ENCODE measurements around the gene CAPZB. TPM values are rescaled to one million over a fixed set of nuclear protein-coding genes. Genes with fewer than 3 reads are reported as not detected.

CAPZB gene
- total RNA-seq, 2 donors from 2014 or later, result 291 to 399 TPM

DNA sequence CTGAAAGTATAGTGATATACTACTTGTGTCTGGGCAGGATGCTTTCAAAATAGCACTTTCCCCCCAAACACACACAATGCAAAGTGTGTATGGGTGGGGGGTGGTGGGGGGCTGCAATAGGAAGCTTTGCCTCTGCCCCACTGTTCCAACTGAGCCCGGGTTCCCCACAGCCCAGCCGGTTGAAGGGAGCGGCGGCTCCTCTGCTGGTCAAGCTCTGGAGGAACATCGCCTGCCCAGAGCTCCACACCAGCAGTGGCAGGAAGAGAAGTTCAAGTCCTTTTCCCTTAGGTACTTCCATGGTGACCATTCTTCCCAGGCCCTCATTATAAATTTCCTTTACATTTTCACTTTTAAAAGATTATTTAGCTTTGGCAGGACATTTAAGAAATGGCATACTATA, 74.9 kb downstream of the CAPZB start:
- Mint-ChIP-seq H3K36me3 (ENCODE audit: low read depth) (peaks cover 66% of the 10 kb centered on the region), H3K27me3 (no peaks in the 10 kb centered on the region), H3K9me3 (no peaks in the 10 kb centered on the region), H3K4me3 (no peak overlapping the region), H3K4me1 (peaks cover 39% of the 10 kb centered on the region), H3K27ac (peak overlapping the region; percentile 82)
- ATAC-seq (replicated peaks), result no peak

GRCh38 chr1:19409477-19410341, 75.6 kb downstream of the CAPZB start:
- Mint-ChIP-seq H3K27me3 (no peaks in the 10 kb centered on the region), H3K4me1 (peaks cover 40% of the 10 kb centered on the region), H3K36me3 (ENCODE audit: low read depth) (peaks cover 66% of the 10 kb centered on the region), H3K9me3 (no peaks in the 10 kb centered on the region), H3K27ac (peak overlapping the region; percentile 12), H3K4me3 (no peak overlapping the region)
- no peak for ATAC-seq (replicated peaks)

DNA sequence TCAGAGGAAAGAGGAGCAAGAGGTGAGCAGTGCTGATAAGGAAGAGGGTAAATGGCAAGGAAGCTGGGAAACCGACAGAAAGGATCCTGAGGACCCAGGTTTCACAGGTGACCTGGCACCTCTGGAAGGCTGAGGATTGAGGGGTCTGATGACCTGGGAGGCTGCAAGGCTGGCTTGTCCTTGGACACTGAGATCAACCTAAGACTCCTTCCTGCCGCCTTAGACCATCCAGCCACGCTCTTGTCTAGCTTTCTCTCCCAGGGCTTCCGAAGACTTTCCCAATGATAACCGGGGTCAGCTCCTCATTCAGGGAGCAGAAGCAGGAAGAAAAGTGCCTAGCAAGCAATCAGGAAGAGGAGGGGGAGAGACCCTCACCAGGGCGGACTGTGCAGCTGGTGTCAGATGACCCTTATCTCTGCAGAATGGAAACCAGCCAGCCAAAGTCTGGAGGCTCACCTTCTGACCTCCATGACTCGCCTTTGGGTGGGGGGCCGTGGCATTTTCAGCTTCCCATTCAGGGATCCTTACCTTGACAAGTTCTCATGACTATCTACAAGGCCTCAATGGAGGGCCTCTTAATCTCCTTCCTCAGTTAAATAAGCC, 77.7 kb downstream of the CAPZB start:
- Mint-ChIP-seq H3K4me1 (peaks cover 47% of the 10 kb centered on the region), H3K27me3 (no peaks in the 10 kb centered on the region), H3K9me3 (no peaks in the 10 kb centered on the region), H3K4me3 (no peak overlapping the region), H3K27ac (peak overlapping the region; percentile 73), H3K36me3 (ENCODE audit: low read depth) (peaks cover 64% of the 10 kb centered on the region)
- ATAC-seq (replicated peaks), result no peak

DNA sequence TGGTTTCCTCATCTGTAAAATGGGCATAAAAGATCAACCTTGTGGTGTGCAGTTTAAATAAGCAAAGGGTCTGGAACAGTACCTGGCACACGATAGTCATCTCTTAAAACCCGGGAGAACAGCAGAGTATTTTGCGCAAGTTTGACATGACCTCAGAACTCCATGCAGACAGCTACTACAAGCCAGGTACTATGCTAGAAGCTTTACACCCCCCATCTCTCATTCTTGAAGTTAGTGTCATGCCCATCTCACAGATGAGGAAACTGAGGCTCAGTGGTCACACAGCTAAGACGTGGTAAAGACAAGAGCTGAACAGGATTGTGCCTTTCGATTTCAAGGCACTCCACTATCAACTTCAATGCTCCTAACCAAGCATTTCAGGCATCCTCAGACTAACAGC, 78.7 kb downstream of the CAPZB start:
- no peak for ATAC-seq (replicated peaks)
- H3K27ac Mint-ChIP-seq, result peak overlapping the region; percentile 73
- peaks cover 46% of the 10 kb centered on the region for H3K4me1 Mint-ChIP-seq
- no peak overlapping the region for H3K4me3 Mint-ChIP-seq
- no peaks in the 10 kb centered on the region for H3K27me3 Mint-ChIP-seq
- no peaks in the 10 kb centered on the region for H3K9me3 Mint-ChIP-seq
- H3K36me3 Mint-ChIP-seq (ENCODE audit: low read depth), result peaks cover 58% of the 10 kb centered on the region

- H3K4me3 Mint-ChIP-seq, result no peak overlapping the region
- H3K27me3 Mint-ChIP-seq, result no peaks in the 10 kb centered on the region
- no peak for ATAC-seq (replicated peaks)
- H3K9me3 Mint-ChIP-seq, result no peaks in the 10 kb centered on the region
- H3K4me1 Mint-ChIP-seq, result peaks cover 42% of the 10 kb centered on the region
- peak overlapping the region; percentile 73 for H3K27ac Mint-ChIP-seq
- peaks cover 56% of the 10 kb centered on the region for H3K36me3 Mint-ChIP-seq (ENCODE audit: low read depth)
Measured at GRCh38 chr1:19405761-19406487, 79.4 kb downstream of the CAPZB start.

DNA sequence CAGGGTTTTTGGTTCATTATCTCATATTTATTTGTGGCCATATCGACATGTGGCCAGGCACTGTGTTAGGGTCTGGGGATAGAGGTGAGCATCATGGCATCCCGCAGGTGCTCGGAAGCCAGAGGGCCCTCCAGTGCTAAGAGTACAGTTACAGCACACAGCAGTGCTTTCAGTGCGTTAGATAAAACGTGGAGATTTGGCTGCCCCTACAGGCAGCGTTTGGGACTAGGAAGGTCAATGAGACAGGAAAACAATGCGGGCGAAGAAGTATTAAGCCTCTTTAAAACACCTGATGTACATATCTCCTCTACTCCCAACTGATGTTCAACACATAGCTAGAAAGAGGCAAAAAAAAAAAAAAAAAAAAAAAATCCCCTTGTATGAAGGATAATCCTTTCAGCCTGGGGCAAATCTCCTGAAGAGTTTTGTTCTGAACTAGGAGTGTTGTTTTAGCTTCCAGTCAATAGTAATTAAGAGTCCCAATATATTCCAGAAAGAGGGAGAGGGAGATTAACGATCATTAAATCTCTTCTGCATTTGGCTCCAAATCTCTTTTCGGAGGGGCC, 80.1 kb downstream of the CAPZB start:
- ATAC-seq (replicated peaks), result no peak
- H3K27ac Mint-ChIP-seq, result peak overlapping the region; percentile 68
- H3K9me3 Mint-ChIP-seq, result no peaks in the 10 kb centered on the region
- peaks cover 44% of the 10 kb centered on the region for H3K4me1 Mint-ChIP-seq
- no peaks in the 10 kb centered on the region for H3K27me3 Mint-ChIP-seq
- H3K36me3 Mint-ChIP-seq (ENCODE audit: low read depth), result peaks cover 58% of the 10 kb centered on the region
- H3K4me3 Mint-ChIP-seq, result no peak overlapping the region

DNA sequence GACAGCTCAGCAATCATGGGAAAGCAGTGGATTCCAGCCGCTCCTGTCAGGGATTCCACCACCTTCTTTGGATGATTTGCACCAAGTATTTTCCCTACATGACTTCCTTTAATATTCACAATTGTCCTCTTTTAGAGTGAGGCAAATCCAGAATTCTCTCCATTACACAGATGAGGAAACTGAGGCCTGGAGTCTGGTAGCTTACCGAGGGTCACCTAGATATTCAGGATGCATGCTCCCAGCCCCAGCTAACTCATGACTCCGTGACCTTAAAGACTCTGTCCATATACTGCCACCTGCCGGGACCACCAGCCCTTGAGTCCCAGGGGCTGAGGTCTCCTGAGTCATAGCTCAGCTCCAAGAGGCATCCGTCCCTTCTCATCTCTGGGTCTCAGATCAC, 80.6 kb downstream of the CAPZB start:
- no peak for ATAC-seq (replicated peaks)
- Mint-ChIP-seq H3K4me3 (no peak overlapping the region), H3K27me3 (no peaks in the 10 kb centered on the region), H3K4me1 (peaks cover 46% of the 10 kb centered on the region), H3K36me3 (ENCODE audit: low read depth) (peaks cover 56% of the 10 kb centered on the region), H3K27ac (peak overlapping the region; percentile 68), H3K9me3 (no peaks in the 10 kb centered on the region)

DNA sequence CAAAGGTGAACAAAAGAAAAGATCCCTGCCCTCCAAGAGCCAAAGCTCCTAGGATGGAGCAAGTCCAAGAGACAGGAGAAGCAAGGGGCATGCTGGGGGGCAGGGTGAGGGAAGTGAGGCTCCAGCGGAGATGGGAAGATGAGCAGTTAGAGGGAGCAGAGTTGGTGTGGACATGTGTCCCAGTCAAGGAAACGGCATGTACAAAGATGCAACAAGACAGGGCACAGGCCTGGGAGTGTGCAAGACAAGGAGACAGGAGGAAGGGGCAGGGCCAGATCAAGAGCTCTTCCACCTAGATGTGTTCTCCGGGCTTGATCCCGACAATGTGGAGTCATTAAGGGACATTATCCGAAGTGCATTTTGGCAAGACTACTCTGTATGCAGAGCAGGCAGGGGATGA, 82.1 kb downstream of the CAPZB start:
- H3K27me3 Mint-ChIP-seq, result no peaks in the 10 kb centered on the region
- peaks cover 57% of the 10 kb centered on the region for H3K36me3 Mint-ChIP-seq (ENCODE audit: low read depth)
- H3K4me1 Mint-ChIP-seq, result peaks cover 55% of the 10 kb centered on the region
- ATAC-seq (replicated peaks), result no peak
- peak overlapping the region; percentile 85 for H3K27ac Mint-ChIP-seq
- H3K4me3 Mint-ChIP-seq, result no peak overlapping the region
- no peaks in the 10 kb centered on the region for H3K9me3 Mint-ChIP-seq

DNA sequence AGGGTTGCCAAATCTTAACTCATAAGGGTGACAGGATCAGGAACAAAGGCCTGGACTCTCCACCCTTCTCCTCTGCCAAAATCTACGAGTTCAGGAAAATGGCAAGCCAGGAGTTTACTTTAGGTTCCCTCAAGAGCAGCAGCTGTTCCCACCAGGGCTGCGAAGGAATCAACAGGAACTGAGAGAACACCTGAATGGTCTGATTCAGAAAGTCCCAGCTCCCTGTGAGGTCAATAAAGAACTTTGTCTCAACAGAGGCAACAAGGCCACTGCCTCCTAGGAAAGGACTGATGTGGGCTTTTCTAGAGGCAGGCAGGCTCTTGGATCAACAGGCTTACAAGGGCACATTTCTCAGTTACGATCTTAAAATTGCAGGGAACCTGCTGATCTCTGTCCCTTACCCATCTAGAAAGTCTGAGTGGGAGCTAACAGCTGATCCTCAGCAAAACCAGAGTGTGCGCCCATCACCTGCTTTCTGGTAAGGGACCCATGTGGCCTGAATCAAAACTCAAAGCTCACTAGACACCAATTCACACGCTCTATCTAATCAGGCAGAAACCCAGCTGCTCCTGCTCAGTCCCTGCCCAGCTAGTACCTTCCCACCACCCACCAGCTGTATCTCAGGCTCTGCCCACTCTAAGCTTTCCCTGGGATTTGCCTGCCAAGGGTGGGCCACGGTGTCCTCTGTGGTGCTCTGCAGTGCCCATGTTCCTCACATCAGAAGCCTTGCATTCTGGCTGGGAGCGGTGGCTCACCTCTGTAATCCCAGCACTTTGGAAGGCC, 83.1 kb downstream of the CAPZB start:
- ATAC-seq (replicated peaks), result no peak
- H3K36me3 Mint-ChIP-seq (ENCODE audit: low read depth), result peaks cover 66% of the 10 kb centered on the region
- no peak overlapping the region for H3K4me3 Mint-ChIP-seq
- H3K27me3 Mint-ChIP-seq, result no peaks in the 10 kb centered on the region
- H3K27ac Mint-ChIP-seq, result peak overlapping the region; percentile 85
- peaks cover 53% of the 10 kb centered on the region for H3K4me1 Mint-ChIP-seq
- H3K9me3 Mint-ChIP-seq, result no peaks in the 10 kb centered on the region

- Mint-ChIP-seq H3K27ac (peak overlapping the region; percentile 85), H3K27me3 (no peaks in the 10 kb centered on the region), H3K4me1 (peaks cover 46% of the 10 kb centered on the region), H3K9me3 (no peaks in the 10 kb centered on the region), H3K36me3 (ENCODE audit: low read depth) (peaks cover 71% of the 10 kb centered on the region), H3K4me3 (no peak overlapping the region)
- ATAC-seq (replicated peaks), result no peak
Measured at GRCh38 chr1:19401535-19401889, 83.8 kb downstream of the CAPZB start.

DNA sequence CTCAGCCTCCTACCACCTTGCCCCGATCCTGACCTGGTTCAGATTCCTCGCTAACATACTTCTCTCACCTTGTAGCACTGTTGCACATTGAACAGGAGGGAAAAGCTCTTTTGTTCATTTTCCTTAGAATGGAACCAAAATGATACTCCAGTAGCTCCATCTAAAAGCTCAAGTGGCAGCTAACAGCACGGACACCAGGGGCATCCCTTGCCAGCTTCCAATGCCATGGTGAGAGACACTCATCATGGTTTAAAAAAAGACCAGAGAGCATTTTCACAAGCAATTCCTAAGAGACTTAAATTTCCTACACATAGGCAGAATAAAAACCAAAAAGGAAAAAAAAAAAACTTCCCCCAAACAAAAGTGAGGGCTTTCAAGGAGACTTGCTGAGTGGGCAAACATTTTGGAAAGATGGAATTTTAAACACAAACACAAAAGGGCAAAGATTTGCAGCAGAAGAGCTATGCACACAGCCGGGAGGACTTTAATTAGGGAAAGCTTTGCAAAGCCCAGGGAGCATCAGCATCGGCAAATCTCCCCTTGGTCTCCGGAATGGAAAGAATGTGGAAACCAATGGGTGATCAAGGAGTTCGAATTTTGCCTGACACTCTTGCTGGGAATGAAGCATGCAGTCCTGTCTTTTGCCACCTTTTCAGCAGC, 84.3 kb downstream of the CAPZB start:
- Mint-ChIP-seq H3K9me3 (no peaks in the 10 kb centered on the region), H3K4me1 (peaks cover 45% of the 10 kb centered on the region), H3K36me3 (ENCODE audit: low read depth) (peaks cover 71% of the 10 kb centered on the region), H3K27ac (peak overlapping the region; percentile 92), H3K27me3 (no peaks in the 10 kb centered on the region), H3K4me3 (peak overlapping the region; percentile 3)
- ATAC-seq (replicated peaks), result no peak

- H3K4me3 Mint-ChIP-seq, result peak overlapping the region; percentile 38
- no peak for ATAC-seq (replicated peaks)
- H3K4me1 Mint-ChIP-seq, result peaks cover 49% of the 10 kb centered on the region
- no peaks in the 10 kb centered on the region for H3K9me3 Mint-ChIP-seq
- H3K27ac Mint-ChIP-seq, result peak overlapping the region; percentile 92
- no peaks in the 10 kb centered on the region for H3K27me3 Mint-ChIP-seq
- H3K36me3 Mint-ChIP-seq (ENCODE audit: low read depth), result peaks cover 72% of the 10 kb centered on the region
Measured at GRCh38 chr1:19400192-19400611, 85.1 kb downstream of the CAPZB start.

DNA sequence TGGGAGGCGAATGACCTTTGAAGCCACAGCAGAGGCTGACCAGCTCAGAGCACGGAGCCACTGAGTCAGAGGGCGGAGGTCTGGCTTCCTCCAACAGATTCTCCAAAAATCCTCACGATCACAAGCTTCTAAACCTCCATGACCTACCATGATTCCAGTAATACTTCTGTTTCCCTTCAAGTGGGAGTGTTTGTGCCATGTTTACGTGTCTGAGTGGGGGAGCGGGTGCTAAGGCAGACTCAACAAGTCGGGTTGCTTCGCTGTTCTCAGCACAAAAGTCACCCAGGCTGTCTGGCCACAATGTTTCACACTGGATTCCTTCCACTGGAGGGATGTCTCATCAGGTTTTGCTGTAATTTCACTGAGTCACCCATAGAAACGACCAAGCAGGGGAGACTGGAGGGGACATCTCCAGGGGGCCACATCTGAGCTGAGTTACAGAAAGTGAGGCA, 87.0 kb downstream of the CAPZB start:
- Mint-ChIP-seq H3K4me1 (peaks cover 44% of the 10 kb centered on the region), H3K9me3 (no peaks in the 10 kb centered on the region), H3K4me3 (peak overlapping the region; percentile 38), H3K27ac (peak overlapping the region; percentile 92), H3K27me3 (no peaks in the 10 kb centered on the region), H3K36me3 (ENCODE audit: low read depth) (peaks cover 61% of the 10 kb centered on the region)
- peak; percentile 87 for ATAC-seq (replicated peaks)
